HUDEP-2 (cell line): ENCODE data around the gene GK2.

ENCODE experiments used
- DNase-seq, 76 experiments: peaks; one replicate each; lab custom pipeline; 2025; ENCODE audit not compliant: unreplicated experiment in 76 of 76; lab: John Stamatoyannopoulos, UW

GK2 gene

DNA sequence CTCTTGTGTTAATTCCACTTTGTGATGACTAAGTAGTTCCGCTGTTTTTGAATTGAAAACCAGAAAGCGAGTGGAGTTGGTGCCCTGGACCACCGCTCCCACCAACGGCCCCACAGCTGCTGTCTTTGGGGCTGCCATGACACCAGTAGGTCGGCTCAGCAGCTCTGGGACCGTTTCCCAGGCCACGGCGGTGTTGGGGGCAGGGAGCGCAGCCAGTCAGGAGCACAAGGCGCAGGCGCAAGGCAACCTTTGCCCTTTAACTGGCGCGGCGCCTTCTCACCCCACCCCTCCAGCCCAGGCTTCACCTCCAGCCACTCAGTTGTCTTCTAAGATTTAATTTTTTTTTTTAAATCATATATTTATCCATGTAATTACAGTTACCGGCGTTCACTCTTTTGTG, at the start of gene GK2:
TSS of gene GK2 (minus strand) at position 166 of the 400 bp plus-strand sequence. CDS start at position 138, 28 bp downstream.
- DNase-seq, result no peak

DNA sequence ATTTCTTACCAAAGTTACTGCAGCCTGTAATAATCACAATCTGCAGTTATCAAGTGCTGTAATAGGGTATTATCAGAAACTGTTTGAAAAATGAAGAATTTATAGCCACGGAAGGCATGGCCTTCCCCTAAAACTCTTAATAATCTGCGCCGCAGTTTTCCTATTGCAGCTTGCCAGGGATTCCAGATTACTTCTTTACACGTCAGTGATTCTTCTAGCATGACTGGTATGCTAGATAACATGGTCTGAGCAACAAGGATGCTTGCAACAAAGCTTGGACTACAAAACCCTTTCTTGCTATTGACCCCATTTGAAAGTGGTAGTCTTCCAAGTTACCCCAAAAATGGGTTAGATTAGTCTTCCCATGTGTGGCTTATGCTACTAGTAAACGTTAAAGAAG, 47.2 kb upstream of the GK2 start:
- DNase-seq, result no peak

DNA sequence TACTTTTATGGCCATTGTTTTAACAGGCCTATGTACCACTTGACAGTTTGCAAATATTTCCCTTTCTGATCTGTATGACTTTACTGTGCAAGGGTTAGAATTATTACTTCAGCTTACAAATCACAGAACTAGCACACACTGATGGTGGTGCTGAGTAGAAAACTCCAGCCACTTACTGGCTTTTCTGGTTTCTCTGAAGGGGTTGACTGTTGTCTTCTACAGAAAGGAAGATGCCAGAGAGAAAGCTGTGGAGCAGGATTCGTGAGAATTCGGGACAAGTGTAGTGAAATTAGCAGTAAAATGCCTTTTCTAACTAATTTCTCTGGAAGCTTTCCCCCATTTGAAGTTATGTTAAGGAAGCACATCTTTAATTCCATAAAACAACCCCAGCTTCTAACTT, 46.6 kb upstream of the GK2 start:
- no peak for DNase-seq

DNA sequence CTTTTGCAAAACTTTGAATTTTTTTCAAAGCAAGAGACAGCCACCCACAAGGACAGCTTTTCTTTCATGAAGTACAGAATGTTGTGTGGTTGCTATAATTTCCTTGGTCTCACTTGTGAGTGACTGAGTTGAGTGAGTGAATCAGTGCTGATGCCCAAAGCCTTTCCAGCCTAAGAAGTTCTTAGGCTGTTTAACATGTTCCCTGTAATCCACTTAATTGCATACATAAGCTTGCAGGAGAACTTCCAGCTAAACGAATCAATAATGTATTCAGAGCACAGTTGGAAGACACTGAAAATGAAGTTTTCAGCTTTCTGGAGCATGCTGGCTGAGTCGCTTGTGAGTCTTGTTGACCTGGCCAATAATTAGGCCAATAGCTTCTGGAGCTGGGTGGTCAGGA, 42.0 kb upstream of the GK2 start:
- no peak for DNase-seq

DNA sequence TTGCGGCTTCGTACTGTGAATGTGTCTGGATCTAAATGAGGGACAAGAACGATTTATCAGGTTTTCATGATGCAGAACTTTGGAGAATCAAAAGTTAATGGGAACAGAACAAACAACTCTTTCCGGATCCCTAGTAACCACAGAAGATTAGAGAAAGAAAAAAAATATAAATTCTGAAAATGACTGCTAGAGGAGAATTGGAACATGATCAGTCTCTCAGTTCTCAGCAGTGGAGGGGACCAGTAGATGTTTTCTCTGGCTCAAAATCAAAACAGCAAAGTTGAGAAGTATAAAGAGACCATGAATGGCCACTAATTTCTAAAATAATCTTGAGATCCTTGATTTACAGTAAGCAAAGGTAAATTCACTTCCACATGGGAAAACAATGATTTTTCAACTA, 38.1 kb upstream of the GK2 start:
- DNase-seq, result no peak

DNA sequence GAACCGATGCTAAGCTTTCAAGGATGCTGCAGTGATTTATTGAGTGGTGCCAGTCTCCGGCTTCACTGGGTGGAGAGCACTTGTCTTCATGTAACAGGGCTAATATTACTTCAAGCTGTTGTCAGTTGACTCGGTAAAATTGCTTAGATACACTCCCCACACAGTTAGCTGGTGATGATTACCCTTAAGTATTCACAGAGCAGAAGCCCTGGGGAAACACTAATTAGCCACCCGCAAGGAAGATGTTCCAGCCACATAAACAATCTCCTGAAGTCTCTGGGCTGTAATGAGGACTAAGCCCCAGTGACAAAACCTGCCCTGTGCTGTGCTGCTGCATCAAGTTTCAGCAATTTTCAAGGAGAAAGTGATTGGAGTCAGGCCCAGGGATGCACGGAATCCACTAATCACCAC, 37.3 kb upstream of the GK2 start:
- no peak for DNase-seq

DNA sequence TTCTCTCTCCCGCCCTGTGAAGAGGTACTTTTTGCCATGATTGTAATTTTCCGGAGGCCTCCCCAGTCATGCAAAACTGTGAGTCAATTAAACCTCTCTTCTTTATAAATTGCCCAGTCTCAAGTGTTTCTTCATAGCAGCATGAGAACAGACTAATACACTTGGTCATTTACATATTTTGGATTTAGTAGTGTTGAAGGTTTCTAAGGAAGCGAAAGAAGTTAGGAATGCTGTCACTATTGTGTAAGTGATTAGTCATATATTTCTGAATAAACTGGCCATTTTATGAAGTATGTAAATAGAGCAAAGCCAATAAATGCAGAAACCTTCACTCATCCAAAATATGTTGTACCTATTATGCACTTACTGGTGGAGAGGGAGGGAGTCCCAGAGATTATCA, 34.4 kb upstream of the GK2 start:
- DNase-seq, result no peak

DNA sequence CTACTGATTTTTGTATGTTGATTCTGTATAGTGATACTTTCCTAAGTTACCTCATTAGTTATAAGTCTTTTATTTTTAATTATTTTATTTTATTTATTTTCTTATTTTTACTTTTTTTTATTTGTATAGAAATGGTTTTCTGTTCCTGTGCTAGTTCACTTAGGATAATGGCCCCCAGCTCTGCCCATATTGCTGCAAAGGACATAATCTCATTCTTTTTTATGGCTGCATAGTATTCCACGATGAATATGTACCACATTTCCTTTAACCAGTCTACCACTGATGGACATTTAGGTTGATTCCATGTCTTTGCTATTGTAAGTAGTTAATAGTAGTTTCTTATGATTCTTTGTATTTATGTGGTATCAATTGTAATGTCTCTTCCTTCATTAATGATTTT, 31.5 kb upstream of the GK2 start:
- no peak for DNase-seq

DNA sequence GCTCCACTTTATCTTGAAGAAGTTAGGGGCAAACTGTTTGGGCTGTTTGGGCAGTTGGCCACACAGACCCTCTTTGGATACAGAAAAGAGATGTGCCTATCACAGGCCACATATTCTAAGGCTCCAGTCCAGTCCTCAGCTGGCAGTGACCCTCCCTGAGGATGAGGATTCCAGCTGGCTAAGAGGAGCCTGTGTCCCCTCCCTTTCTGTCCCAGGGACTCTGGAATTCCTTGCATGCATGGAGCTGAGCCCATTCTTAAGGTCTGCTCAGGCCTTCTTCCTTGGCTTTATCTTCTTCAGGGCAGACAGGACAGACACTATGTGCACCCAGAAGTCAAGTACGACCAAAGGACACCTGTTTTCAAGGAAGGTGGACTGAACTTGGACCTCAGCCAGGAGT, 23.8 kb upstream of the GK2 start:
- no peak for DNase-seq

DNA sequence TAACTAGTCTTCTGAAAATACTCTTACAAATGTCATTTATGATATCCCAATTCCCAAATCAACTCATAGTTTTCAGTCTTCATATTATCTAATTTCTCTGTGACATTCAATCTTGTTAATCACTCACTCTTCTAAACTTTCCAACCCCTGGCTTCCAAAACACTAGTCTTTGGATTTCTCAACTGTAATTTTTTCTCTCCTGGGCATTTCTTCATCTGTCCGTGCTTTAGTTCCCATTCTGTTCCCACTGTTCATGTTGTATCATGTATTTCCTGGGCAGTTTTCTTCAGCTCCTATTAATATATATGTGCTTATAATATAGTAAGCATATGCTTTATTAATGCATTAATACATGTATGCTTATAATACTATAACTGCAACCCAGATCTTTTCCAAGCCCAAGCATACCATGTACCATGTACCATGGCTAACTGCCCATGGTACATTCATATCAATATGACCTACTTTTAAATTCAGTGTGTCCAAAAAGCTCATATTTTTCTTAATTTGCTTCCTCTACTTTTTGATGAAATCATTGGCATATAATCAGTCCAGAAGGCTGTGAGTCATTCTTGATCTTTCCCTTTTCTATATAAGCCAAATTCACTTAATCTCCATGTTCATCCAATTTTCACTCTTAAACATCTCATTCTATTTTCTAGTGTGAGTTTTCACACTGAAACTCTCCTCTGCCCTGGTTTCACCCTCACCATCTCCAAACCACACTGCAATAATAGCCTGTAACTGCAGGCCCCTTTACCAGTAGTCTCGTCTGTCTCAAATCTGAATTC, 21.3 kb upstream of the GK2 start:
- DNase-seq, result no peak

DNA sequence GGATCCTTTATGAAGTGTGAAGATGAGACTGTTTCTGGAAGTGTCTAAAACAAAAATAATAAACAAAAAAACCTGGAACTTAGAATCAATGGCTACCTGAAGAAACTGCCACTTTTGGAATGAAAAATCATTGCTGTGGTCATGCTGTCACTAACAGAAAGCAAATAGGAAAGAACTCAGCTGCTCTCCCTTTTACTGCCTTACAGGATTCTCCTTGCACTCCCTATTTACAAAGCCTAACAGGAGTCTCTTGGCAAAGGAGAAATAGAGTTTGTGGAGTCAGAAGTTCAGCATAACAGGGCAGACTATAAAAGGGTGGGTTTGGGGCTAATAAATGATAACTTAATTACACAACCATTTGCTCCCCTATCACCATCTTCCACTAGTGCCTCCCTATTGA, 19.0 kb upstream of the GK2 start:
- DNase-seq, result no peak

DNA sequence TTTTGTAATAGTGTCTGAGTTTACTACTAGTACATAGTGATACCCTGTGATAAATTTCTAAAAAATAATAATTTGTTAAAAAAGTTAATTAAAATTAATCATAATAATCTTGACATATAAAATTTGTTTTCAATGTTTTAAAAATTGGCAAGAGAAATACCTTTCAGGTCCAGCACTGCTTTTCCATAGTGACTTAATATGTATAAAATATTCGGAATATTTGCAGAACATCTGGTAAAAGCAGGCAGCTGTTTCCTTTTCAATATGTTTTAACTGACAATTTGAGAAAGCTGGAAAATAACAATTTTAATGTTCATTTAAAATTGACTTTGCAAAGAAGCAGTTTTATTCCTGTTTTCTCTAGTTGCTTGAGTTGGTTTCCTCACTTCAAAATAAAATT, 17.6 kb upstream of the GK2 start:
- no peak for DNase-seq

DNA sequence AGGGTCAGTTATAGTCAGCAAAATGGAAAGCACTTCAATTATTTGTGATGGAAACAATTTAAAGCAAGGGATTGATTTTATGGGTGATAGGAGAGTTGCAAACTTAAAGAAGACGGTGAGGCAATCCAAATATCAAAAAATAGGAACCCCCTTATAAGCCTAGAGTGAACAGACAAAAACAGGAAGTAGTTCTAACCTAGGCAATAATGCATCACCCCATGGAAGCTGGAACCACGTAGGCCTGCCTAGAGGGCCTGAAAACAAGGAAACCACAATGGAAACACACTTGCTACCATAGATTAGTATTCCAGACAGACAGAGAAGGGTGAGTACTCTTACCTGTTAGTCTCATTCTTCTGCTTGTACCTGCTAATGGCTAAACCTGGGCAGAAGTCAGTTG, 13.5 kb upstream of the GK2 start:
- peak in 1 of 76 experiments; percentile 0 for DNase-seq

DNA sequence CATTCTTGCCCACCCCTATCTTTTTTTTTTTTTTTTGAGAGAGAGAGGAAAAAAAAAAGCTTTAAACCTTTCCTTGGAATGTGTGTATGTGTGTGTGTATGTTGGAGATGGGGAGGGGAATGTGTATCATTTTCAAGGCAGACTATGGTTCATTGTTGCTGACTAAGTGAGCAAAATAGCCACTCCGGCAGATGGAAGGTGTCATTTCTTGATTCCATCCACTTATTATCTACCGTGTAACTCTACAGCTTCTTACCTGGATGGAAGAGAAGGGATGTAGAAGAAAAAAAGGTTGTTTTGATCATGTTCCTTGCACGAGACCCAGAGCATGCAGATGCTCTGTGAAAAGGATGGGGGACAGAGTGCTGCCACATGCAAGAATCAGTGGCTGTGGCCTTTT, 5.9 kb upstream of the GK2 start:
- no peak for DNase-seq

DNA sequence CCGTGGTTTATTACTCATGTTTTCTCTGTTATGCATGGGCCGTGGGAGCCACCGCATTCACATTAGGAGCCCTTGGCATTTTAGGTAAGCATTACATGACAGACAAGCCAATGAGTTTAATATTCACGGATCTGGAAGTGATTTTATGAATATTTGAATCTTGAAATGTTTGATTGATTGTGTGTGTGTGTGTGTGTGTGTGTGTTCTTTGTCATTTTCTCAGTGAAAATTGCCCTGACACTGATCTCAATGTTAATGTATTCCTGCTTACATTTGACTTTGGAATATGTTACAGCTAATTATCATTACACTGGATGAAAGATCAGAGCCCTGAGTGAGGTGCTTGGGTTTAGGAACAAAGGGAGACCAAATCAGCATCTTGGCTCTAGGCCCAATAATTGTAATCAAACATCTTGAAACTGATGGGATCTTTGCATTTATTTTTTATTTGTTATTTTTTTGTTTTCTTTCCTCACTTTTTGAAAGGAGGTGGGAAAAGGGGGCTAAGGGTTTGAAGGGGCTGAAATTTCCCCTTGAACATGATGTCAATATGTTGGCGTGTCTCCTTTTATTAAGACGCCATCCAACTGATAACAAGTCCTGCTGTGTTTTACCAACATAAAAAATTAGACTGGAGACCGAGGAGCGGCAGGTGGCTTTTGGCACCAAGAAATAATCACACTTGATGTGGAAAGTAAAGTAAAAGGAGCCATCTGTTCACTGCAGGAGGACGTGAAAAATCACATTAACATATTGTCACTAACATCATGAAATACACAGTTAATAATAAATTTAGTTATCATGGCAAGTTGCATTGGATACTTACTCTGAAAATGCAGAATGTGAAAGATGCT, 5.2 kb upstream of the GK2 start:
- no peak for DNase-seq

DNA sequence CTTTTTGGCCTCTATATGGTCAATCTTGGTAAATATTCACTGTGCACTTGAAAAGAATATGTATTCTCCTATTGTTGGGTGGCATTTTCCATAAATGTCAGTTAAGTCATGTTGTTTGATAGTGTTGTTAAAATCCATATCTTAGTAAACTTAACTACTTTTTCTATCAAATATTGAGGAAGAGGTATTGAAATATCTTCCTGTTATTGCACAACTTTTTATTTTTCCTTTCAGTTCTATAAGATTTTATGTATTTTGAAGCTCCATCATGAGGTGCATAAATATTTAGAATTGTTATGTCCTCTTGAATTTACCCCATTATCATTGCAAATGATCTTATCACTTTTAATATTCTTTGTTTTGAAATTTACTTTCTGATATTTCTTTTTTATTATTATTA, 3.4 kb downstream of the GK2 start:
- no peak for DNase-seq

DNA sequence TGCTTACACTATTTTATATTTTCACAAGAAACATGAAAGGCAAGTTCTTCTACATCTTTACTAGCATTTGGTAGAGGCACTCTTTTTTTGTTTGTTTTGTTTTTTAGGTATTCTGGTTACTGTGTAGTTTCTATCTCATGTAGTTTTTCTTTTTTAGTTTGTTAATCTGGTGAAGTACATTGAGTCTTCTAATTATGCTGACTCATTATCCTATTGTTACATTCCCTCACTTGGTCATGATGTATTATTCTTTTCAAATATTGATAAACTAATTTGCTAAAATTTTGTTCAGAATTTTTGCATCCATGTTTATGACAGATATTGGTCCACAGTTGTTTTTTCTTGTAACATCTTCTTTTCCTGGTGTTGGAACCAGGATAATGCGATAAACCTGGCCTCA, 4.7 kb downstream of the GK2 start:
- no peak for DNase-seq

DNA sequence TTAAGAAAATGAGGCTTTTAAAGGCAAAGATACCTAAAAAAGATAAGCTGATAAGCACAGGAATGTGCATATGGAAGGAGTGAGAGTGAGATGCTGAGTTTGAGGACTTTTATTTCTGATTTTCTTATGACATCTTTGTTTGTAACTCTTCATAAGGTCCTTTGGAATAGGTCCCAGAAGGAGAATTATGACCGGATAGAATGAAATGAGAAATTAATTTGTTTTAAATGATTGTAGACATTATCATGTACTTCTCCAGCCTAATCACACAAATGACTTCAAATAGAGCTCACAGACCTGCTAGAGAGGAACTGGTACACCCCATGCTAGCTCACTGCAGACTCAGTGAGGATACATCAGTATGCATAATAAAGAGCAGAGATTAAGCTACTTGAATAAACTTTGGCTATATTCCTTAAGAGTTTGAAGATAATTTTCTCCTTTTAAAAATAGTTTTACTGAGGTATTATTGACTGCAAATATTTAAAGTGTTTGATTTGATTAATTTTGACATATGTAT, 5.6 kb downstream of the GK2 start:
- DNase-seq, result no peak

DNA sequence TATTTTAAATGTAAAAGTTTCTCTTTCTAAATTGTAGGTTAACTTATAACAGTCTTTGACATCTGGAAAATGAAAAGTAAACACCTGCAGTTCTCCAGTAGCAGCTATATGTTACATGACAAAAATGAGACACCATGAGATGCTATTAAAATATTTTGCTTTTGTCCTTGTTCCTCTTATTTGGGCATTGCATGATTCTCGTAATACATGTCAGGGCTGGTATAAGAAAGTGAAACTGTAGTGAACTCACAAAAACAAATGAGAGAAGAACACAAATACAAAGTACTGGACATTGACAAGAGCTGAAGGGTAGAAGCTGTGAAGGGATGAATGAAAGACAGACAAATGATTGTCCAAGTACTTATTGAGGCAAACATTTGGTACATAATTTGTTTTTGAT, 9.0 kb downstream of the GK2 start:
- no peak for DNase-seq

DNA sequence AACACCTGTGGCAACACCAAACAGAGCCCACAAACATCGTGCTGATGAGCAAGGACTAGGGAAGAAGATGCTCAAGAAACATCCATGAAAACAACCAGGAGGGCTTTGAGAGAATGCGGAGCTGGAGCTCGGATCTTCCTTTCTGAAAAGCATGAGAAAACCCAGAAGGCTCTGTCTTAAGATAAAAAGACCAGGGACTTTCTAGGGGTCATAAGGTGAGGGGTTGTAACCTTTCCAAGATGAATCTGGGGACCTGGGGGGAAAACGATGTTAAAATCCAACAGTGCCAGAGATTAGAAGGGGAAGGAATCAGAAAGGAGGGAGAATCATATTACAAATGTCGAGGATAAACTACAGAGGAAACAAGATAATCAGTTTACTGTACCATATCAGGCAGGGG, 10.1 kb downstream of the GK2 start:
- no peak for DNase-seq

DNA sequence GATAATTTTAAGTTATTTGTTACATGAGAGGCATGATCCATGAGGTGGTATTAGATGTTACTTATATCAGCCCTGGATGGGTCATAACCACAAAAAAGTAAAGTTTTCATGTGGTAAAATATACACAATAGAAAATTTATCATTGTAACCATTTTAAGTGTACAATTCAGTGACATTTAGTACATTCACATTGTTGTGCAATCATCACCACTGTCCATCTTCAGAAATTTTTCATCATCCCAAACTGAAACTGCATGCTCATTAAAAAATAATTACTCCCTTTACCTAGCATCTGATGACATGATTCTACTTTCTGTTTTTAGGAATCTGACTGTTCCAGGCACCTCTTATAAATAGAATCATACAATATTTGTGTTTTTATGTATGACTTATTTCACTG, 11.2 kb downstream of the GK2 start:
- no peak for DNase-seq

DNA sequence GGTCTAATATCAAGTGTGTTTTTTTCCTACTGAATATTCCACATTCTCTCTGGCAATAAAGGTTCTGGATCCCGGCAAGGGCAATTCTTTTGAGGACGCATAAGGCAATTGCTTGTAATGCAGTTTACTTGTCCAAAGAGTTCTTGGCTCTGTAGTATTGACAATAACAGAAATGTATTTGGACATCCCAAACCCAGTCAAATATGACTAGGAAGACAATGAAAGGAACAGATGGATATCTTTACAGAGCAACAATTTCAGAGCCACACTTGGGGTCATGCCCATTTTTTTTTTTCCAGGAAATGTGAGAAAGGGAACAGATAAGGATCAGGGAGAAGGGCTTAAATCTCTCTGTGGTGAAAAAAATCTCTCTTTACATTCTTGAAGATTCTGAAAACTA, 12.2 kb downstream of the GK2 start:
- DNase-seq, result no peak
